ENCODE measurements around the gene C11orf65.
A peak's percentile ranks its signal among the peaks of the same experiment; 100 is the strongest.

Gene C11orf65

GRCh38 chr11:108467091-108467823 lies at the start of gene C11orf65:
TSS of gene C11orf65 (minus strand) at chr11:108467529. CDS start at chr11:108461559, 5,970 bp downstream.
- peak; percentile 96 for DNase-seq

GRCh38 chr11:108516125-108516524 lies 48.8 kb upstream of the C11orf65 start:
- DNase-seq: no peak

GRCh38 chr11:108512708-108513107 lies 45.4 kb upstream of the C11orf65 start:
- no peak for DNase-seq

- no peak for DNase-seq
Measured at GRCh38 chr11:108511851-108512474, 44.6 kb upstream of the C11orf65 start.

- DNase-seq: no peak
Measured at GRCh38 chr11:108508653-108509593, 41.6 kb upstream of the C11orf65 start.

GRCh38 chr11:108501396-108501795 lies 34.1 kb upstream of the C11orf65 start:
- no peak for DNase-seq

- no peak for DNase-seq
Measured at GRCh38 chr11:108500721-108501120, 33.4 kb upstream of the C11orf65 start.

- DNase-seq: no peak
Measured at GRCh38 chr11:108500169-108500568, 32.8 kb upstream of the C11orf65 start.

- no peak for DNase-seq
Measured at GRCh38 chr11:108498816-108499408, 31.6 kb upstream of the C11orf65 start.

- peak; percentile 29 for DNase-seq
Measured at GRCh38 chr11:108498046-108498815, 30.9 kb upstream of the C11orf65 start, which contains the start of gene POGLUT3. TSS of gene POGLUT3 (minus strand) at chr11:108498384. CDS start at chr11:108498366, 18 bp downstream.

GRCh38 chr11:108497317-108498045 lies 30.2 kb upstream of the C11orf65 start:
- peak; percentile 81 for DNase-seq

GRCh38 chr11:108496643-108497256 lies 29.4 kb upstream of the C11orf65 start:
- DNase-seq: no peak

- DNase-seq: no peak
Measured at GRCh38 chr11:108495326-108495725, 28.0 kb upstream of the C11orf65 start.

- DNase-seq: no peak
Measured at GRCh38 chr11:108494182-108494581, 26.9 kb upstream of the C11orf65 start.

- no peak for DNase-seq
Measured at GRCh38 chr11:108491936-108492335, 24.6 kb upstream of the C11orf65 start.

- no peak for DNase-seq
Measured at GRCh38 chr11:108486828-108487227, 19.5 kb upstream of the C11orf65 start.

GRCh38 chr11:108486331-108486730 lies 19.0 kb upstream of the C11orf65 start:
- no peak for DNase-seq

- no peak for DNase-seq
Measured at GRCh38 chr11:108483163-108483562, 15.8 kb upstream of the C11orf65 start.

GRCh38 chr11:108474664-108475463 lies 7.5 kb upstream of the C11orf65 start:
- no peak for DNase-seq

- DNase-seq: no peak
Measured at GRCh38 chr11:108472681-108473080, 5.4 kb upstream of the C11orf65 start.

All from stimulated activated CD4-positive, alpha-beta T cell treated with anti-CD3 and anti-CD28 coated beads, Interleukin-1b, Interleukin-23, amount 100 ng/mL, for 48 hours (primary cell).